GM18517 (cell line): ENCODE results near the gene HACD2.
A peak's percentile ranks its signal among the peaks of the same experiment; 100 is the strongest.

ENCODE experiments used
- ATAC-seq: cut with Tn5 transposase; IDR thresholded peaks from one replicate; pipeline ENCODE4 v1.9.1; 2021; ENCODE audit warnings: mild to moderate bottlenecking, moderate library complexity; ENCODE audit not compliant: unreplicated experiment

The HACD2 gene

GRCh38 chr3:123584988-123585937 lies at the start of gene HACD2:
Gene HACD2, minus strand, starts transcription at chr3:123585053. Its CDS starts 26 bp downstream, at chr3:123585027.
- peak; percentile 92 for ATAC-seq

GRCh38 chr3:123634149-123635051 lies 49.5 kb upstream of the HACD2 start:
- ATAC-seq, result no peak

GRCh38 chr3:123633530-123633929 lies 48.7 kb upstream of the HACD2 start:
- ATAC-seq, result no peak

GRCh38 chr3:123632161-123632655 lies 47.4 kb upstream of the HACD2 start:
- ATAC-seq, result no peak

- no peak for ATAC-seq
These were observed 44.8 kb upstream of the HACD2 start for GRCh38 chr3:123629747-123630047.

GRCh38 chr3:123628996-123629746 lies 44.3 kb upstream of the HACD2 start:
- no peak for ATAC-seq

GRCh38 chr3:123627673-123628670 lies 43.1 kb upstream of the HACD2 start:
- no peak for ATAC-seq

- ATAC-seq, result no peak
These were observed 42.0 kb upstream of the HACD2 start for GRCh38 chr3:123626881-123627280.

GRCh38 chr3:123624302-123624701 lies 39.4 kb upstream of the HACD2 start:
- ATAC-seq, result no peak

GRCh38 chr3:123623346-123623880 lies 38.6 kb upstream of the HACD2 start:
- no peak for ATAC-seq

GRCh38 chr3:123622766-123623165 lies 37.9 kb upstream of the HACD2 start:
- ATAC-seq, result no peak

GRCh38 chr3:123621850-123622189 lies 37.0 kb upstream of the HACD2 start:
- no peak for ATAC-seq

- no peak for ATAC-seq
These were observed 36.5 kb upstream of the HACD2 start for GRCh38 chr3:123621186-123621849.

GRCh38 chr3:123620343-123620742 lies 35.5 kb upstream of the HACD2 start:
- no peak for ATAC-seq

GRCh38 chr3:123618768-123619484 lies 34.1 kb upstream of the HACD2 start:
- no peak for ATAC-seq

- ATAC-seq, result no peak
These were observed 33.3 kb upstream of the HACD2 start for GRCh38 chr3:123618076-123618708.

GRCh38 chr3:123616593-123616992 lies 31.7 kb upstream of the HACD2 start:
- no peak for ATAC-seq

- no peak for ATAC-seq
These were observed 28.7 kb upstream of the HACD2 start for GRCh38 chr3:123613543-123613942.
